ENCODE measurements around the gene TOM1L2.

The TOM1L2 gene

DNA sequence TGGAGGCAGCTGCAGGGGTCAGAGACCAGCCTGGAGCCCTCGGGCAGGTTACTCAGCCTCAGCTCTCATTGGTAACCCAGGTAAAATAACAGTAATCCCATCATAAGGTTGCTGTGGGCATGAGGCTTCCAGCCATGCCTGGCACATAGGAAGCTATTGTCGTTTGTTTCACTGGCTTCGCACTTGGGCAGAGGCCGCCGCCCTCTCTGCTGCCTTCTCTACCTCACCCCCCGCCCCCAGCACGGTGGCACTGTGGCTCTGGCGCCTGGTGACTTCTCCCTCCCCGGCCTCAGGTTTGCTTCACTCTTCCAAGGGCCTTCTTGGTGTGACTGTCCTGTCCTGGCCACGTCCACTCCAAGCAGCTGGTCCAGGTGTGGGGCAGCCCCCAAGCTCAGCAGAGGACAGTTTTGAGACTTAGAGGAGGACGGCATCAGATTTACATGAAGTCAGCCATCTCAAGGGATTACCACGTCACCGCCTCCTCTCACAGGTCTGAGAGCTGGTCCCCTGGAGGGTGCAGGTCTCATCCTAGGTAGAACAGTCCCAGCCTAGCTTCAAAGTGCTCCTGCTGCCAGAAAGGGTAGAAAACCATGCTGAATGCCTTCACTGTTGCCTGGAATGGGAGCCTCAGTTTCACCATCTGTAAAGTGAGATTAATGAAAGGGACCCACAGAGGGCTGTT, 170.3 kb downstream of the TOM1L2 start:
- no peak overlapping the region for H2AFZ ChIP-seq (ENCODE audit: low read length, unreplicated experiment)
- no peak overlapping the region for H3K27ac ChIP-seq (ENCODE audit: low read depth, low read length)
- no peaks in the 10 kb centered on the region for H3K79me2 ChIP-seq (ENCODE audit: control insufficient read depth, insufficient read depth, low read length, unreplicated experiment)
- no peaks in the 10 kb centered on the region for H3K27me3 ChIP-seq (ENCODE audit: insufficient read depth, low read length)
- H3K4me3 ChIP-seq (ENCODE audit: low read depth, low read length): no peak overlapping the region
- H3K36me3 ChIP-seq (ENCODE audit: insufficient read depth, low read length): peaks cover 9% of the 10 kb centered on the region; the same call in 1 of the 2 replicates
- no peaks in the 10 kb centered on the region for H3K4me1 ChIP-seq (ENCODE audit: control insufficient read depth, insufficient read depth, low read length, unreplicated experiment)

DNA sequence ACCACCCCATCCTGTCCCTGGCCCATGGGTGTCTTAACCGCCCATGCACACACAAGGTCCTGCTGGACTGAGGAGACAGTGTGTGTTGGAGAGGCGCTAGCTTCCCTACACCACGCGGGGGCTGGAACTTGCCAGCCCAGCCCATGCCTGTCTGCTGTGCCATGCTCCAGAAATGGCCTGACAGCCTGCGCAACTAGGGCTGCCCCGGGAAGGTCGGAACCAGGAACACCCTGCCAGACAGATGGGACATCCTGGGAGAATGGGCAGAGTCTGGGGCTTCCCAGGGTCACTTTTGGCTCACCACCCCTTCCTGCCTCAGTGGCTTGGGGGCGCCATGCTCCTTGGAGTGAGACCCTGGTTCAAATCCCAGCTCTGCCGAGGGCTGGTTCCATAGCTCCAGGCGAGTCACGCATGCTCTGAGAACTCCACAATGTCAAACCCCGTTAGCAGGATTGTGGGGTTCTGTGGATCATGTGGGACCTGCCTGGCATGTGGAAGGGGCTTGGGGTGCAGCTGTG, 171.6 kb downstream of the TOM1L2 start:
- Histone ChIP-seq H3K27ac (ENCODE audit: low read depth, low read length) (no peak overlapping the region), H3K4me3 (ENCODE audit: low read depth, low read length) (no peak overlapping the region), H3K79me2 (ENCODE audit: control insufficient read depth, insufficient read depth, low read length, unreplicated experiment) (no peaks in the 10 kb centered on the region), H3K27me3 (ENCODE audit: insufficient read depth, low read length) (no peaks in the 10 kb centered on the region), H3K36me3 (ENCODE audit: insufficient read depth, low read length) (peaks cover 9% of the 10 kb centered on the region; the same call in 1 of the 2 replicates), H2AFZ (ENCODE audit: low read length, unreplicated experiment) (no peak overlapping the region), H3K4me1 (ENCODE audit: control insufficient read depth, insufficient read depth, low read length, unreplicated experiment) (no peaks in the 10 kb centered on the region)

DNA sequence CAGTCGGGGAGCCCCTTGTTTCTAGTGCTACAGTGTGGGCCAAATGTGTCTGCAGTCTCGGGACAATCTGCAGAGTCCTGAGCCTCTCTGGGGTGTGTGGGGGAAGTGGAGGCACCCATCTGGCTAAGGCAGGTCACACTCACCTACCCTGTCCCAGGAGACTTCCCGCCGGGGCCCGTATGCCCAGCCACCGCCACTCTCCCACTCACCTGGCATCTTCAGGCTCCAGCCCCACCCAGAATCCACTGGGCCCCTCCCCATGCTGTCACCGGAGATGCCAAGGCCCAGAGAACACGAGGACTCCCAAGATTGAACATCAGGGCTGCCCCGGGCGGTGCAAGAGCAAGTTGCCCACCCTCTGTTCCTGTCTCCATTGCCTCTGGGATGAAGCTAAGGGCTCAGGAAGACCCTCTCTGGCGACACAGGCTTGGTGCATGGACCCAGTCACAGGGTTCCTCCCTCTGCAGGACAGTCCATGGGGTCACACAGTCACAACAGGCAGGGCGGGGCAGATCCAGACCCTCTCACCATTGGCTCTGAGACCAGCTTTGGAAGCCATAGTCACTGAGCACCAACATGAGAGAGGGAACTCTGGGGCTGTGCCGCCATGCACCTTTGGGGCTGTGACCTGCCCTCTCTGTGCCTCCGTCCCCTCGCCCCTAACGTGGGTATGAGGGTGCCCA, 173.5 kb downstream of the TOM1L2 start:
- no peaks in the 10 kb centered on the region for H3K79me2 ChIP-seq (ENCODE audit: control insufficient read depth, insufficient read depth, low read length, unreplicated experiment)
- no peak overlapping the region for H3K4me3 ChIP-seq (ENCODE audit: low read depth, low read length)
- no peaks in the 10 kb centered on the region for H3K4me1 ChIP-seq (ENCODE audit: control insufficient read depth, insufficient read depth, low read length, unreplicated experiment)
- H3K27ac ChIP-seq (ENCODE audit: low read depth, low read length): no peak overlapping the region
- no peaks in the 10 kb centered on the region for H3K27me3 ChIP-seq (ENCODE audit: insufficient read depth, low read length)
- H3K36me3 ChIP-seq (ENCODE audit: insufficient read depth, low read length): 0 out of 2 replicates have a peak, but pooled peaks cover 2% of the 10 kb centered on the region
- no peak overlapping the region for H2AFZ ChIP-seq (ENCODE audit: low read length, unreplicated experiment)

DNA sequence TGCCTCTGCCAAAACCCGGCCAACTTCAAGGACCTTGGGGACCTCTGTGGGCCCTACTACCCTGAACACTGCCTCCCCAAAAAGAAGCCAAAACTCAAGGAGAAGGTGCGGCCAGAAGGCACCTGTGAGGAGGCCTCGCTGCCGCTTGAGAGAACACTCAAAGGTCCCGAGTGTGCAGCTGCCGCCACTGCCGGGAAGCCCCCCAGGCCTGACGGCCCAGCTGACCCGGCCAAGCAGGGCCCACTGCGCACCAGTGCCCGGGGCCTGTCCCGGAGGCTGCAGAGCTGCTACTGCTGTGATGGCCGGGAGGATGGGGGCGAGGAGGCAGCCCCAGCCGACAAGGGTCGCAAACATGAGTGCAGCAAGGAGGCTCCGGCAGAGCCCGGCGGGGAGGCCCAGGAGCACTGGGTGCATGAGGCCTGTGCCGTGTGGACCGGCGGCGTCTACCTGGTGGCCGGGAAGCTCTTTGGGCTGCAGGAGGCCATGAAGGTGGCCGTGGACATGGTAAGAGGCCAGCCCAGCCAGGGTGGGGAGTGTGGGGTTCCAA, 174.1 kb downstream of the TOM1L2 start:
- Histone ChIP-seq H2AFZ (ENCODE audit: low read length, unreplicated experiment) (no peak overlapping the region), H3K27ac (ENCODE audit: low read depth, low read length) (no peak overlapping the region), H3K36me3 (ENCODE audit: insufficient read depth, low read length) (no peaks in the 10 kb centered on the region), H3K79me2 (ENCODE audit: control insufficient read depth, insufficient read depth, low read length, unreplicated experiment) (no peaks in the 10 kb centered on the region), H3K27me3 (ENCODE audit: insufficient read depth, low read length) (no peaks in the 10 kb centered on the region), H3K4me1 (ENCODE audit: control insufficient read depth, insufficient read depth, low read length, unreplicated experiment) (no peaks in the 10 kb centered on the region), H3K4me3 (ENCODE audit: low read depth, low read length) (no peak overlapping the region)

DNA sequence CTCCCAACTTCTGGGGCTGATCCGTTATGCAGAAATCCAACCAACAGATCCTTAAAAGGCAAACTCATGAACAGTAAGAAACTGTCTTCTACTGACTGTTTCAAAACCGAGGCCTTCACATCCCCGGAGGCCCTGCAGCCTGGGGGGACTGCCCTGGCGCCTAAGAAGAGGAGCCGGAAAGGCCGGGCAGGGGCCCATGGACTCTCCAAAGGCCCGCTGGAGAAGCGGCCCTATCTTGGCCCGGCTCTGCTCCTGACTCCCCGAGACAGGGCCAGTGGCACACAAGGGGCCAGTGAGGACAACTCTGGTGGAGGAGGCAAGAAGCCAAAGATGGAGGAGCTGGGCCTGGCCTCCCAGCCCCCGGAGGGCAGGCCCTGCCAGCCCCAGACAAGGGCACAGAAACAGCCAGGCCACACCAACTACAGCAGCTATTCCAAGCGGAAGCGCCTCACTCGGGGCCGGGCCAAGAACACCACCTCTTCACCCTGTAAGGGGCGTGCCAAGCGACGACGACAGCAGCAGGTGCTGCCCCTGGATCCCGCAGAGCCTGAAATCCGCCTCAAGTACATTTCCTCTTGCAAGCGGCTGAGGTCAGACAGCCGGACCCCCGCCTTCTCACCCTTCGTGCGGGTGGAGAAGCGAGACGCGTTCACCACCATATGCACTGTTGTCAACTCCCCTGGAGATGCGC, 174.9 kb downstream of the TOM1L2 start:
- Histone ChIP-seq H3K79me2 (ENCODE audit: control insufficient read depth, insufficient read depth, low read length, unreplicated experiment) (no peaks in the 10 kb centered on the region), H3K27me3 (ENCODE audit: insufficient read depth, low read length) (no peaks in the 10 kb centered on the region), H3K27ac (ENCODE audit: low read depth, low read length) (no peak overlapping the region), H3K36me3 (ENCODE audit: insufficient read depth, low read length) (no peaks in the 10 kb centered on the region), H3K4me1 (ENCODE audit: control insufficient read depth, insufficient read depth, low read length, unreplicated experiment) (no peaks in the 10 kb centered on the region), H3K4me3 (ENCODE audit: low read depth, low read length) (no peak overlapping the region), H2AFZ (ENCODE audit: low read length, unreplicated experiment) (no peak overlapping the region)

DNA sequence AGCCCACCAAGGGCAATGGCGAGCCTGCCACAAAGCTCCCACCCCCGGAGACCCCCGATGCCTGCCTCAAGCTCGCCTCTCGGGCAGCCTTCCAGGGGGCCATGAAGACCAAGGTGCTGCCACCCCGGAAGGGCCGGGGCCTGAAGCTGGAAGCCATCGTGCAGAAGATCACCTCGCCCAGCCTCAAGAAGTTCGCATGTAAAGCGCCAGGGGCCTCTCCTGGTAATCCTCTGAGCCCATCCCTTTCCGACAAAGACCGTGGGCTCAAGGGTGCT, 175.5 kb downstream of the TOM1L2 start:
- H3K4me1 ChIP-seq (ENCODE audit: control insufficient read depth, insufficient read depth, low read length, unreplicated experiment): no peaks in the 10 kb centered on the region
- no peaks in the 10 kb centered on the region for H3K36me3 ChIP-seq (ENCODE audit: insufficient read depth, low read length)
- no peak overlapping the region for H3K4me3 ChIP-seq (ENCODE audit: low read depth, low read length)
- H3K27me3 ChIP-seq (ENCODE audit: insufficient read depth, low read length): no peaks in the 10 kb centered on the region
- H3K79me2 ChIP-seq (ENCODE audit: control insufficient read depth, insufficient read depth, low read length, unreplicated experiment): no peaks in the 10 kb centered on the region
- H3K27ac ChIP-seq (ENCODE audit: low read depth, low read length): no peak overlapping the region
- H2AFZ ChIP-seq (ENCODE audit: low read length, unreplicated experiment): no peak overlapping the region

DNA sequence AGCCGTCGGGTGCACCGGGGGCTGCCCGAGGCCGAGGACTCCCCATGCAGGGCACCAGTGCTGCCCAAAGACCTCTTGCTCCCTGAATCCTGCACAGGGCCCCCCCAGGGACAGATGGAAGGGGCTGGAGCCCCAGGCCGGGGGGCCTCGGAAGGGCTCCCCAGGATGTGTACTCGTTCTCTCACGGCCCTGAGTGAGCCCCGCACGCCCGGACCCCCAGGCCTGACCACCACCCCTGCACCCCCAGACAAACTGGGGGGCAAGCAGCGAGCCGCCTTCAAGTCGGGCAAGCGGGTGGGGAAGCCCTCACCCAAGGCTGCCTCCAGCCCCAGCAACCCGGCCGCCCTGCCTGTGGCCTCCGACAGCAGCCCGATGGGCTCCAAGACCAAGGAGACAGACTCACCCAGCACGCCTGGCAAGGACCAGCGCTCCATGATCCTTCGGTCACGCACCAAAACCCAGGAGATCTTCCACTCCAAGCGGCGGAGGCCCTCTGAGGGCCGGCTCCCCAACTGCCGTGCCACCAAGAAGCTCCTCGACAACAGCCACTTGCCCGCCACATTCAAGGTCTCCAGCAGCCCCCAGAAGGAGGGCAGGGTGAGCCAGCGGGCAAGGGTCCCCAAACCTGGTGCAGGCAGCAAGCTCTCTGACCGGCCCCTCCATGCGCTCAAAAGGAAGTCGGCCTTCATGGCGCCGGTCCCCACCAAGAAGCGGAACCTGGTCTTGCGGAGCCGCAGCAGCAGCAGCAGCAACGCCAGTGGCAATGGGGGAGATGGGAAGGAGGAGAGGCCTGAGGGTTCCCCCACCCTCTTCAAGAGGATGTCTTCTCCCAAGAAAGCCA, 176.0 kb downstream of the TOM1L2 start:
- Histone ChIP-seq H3K27me3 (ENCODE audit: insufficient read depth, low read length) (no peaks in the 10 kb centered on the region), H3K27ac (ENCODE audit: low read depth, low read length) (no peak overlapping the region), H2AFZ (ENCODE audit: low read length, unreplicated experiment) (no peak overlapping the region), H3K36me3 (ENCODE audit: insufficient read depth, low read length) (no peaks in the 10 kb centered on the region), H3K4me1 (ENCODE audit: control insufficient read depth, insufficient read depth, low read length, unreplicated experiment) (no peaks in the 10 kb centered on the region), H3K4me3 (ENCODE audit: low read depth, low read length) (no peak overlapping the region), H3K79me2 (ENCODE audit: control insufficient read depth, insufficient read depth, low read length, unreplicated experiment) (peaks cover 5% of the 10 kb centered on the region)

DNA sequence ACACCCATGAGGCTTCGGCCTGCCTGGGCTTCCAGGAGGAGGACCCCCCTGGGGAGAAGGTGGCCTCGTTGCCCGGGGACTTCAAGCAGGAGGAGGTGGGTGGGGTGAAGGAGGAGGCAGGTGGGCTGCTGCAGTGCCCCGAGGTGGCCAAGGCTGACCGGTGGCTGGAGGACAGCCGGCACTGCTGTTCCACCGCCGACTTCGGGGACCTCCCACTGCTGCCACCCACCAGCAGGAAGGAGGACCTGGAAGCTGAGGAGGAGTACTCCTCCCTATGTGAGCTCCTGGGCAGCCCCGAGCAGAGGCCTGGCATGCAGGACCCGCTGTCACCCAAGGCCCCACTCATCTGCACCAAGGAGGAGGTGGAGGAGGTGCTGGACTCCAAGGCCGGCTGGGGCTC, 176.9 kb downstream of the TOM1L2 start:
- Histone ChIP-seq H2AFZ (ENCODE audit: low read length, unreplicated experiment) (no peak overlapping the region), H3K4me1 (ENCODE audit: control insufficient read depth, insufficient read depth, low read length, unreplicated experiment) (no peaks in the 10 kb centered on the region), H3K36me3 (ENCODE audit: insufficient read depth, low read length) (no peaks in the 10 kb centered on the region), H3K27me3 (ENCODE audit: insufficient read depth, low read length) (no peaks in the 10 kb centered on the region), H3K79me2 (ENCODE audit: control insufficient read depth, insufficient read depth, low read length, unreplicated experiment) (peaks cover 5% of the 10 kb centered on the region), H3K4me3 (ENCODE audit: low read depth, low read length) (no peak overlapping the region), H3K27ac (ENCODE audit: low read depth, low read length) (no peak overlapping the region)

DNA sequence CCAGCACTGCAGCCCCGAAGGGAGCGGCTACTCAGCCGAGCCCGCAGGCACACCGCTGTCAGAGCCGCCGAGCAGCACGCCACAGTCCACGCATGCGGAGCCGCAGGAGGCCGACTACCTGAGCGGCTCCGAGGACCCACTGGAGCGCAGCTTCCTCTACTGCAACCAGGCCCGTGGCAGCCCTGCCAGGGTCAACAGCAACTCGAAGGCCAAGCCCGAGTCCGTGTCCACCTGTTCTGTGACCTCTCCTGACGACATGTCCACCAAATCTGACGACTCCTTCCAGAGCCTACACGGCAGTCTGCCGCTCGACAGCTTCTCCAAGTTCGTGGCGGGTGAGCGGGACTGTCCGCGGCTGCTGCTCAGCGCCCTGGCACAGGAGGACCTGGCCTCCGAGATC, 177.8 kb downstream of the TOM1L2 start:
- no peak overlapping the region for H3K4me3 ChIP-seq (ENCODE audit: low read depth, low read length)
- no peak overlapping the region for H2AFZ ChIP-seq (ENCODE audit: low read length, unreplicated experiment)
- no peaks in the 10 kb centered on the region for H3K27me3 ChIP-seq (ENCODE audit: insufficient read depth, low read length)
- peaks cover 5% of the 10 kb centered on the region for H3K79me2 ChIP-seq (ENCODE audit: control insufficient read depth, insufficient read depth, low read length, unreplicated experiment)
- H3K4me1 ChIP-seq (ENCODE audit: control insufficient read depth, insufficient read depth, low read length, unreplicated experiment): no peaks in the 10 kb centered on the region
- H3K36me3 ChIP-seq (ENCODE audit: insufficient read depth, low read length): no peaks in the 10 kb centered on the region
- H3K27ac ChIP-seq (ENCODE audit: low read depth, low read length): no peak overlapping the region

Data from ACC112 (cell line).